Fibroblast of mammary gland (primary cell): ENCODE data around the gene METTL1.

ENCODE experiments used
- DNase-seq: peaks from one replicate; pipeline ENCODE4 v3.0.0-alpha.2; 2010; ENCODE audit warnings: low read depth
- H3K4me3 ChIP-seq: 2 replicates; pipeline ENCODE4 v1.5.1; 2011; ENCODE audit warnings: low read depth, mild to moderate bottlenecking, low read length, moderate library complexity; ENCODE audit not compliant: control insufficient read depth
- TF ChIP-seq, protein P1 (sequence below): conservative IDR thresholded peaks from 2 replicates; pipeline ENCODE4 v1.5.1; 2011; ENCODE audit warnings: low read depth, low read length, inconsistent platforms; ENCODE audit not compliant: control insufficient read depth, insufficient read depth

METTL1 gene

DNA sequence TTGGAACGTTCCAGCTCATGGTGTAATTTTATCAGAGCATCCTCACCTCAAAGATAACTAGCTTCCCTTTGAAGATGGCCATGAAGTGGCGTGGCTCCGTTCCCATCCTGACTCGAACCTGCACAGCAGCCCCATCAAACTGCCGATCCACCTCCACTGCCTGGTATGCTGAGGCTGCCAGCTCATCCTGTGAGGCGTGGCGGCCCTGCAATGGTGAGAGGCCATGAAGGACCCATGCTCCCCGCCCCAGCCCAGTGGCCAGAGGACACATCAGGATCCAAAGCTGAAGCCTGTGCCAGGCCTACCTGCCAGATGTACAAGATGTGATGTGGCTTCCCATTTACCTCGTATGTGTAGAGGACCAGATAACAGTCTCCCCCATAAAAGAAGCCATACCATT is 35.4 kb upstream of the METTL1 start:
- TF ChIP-seq, protein P1, sequence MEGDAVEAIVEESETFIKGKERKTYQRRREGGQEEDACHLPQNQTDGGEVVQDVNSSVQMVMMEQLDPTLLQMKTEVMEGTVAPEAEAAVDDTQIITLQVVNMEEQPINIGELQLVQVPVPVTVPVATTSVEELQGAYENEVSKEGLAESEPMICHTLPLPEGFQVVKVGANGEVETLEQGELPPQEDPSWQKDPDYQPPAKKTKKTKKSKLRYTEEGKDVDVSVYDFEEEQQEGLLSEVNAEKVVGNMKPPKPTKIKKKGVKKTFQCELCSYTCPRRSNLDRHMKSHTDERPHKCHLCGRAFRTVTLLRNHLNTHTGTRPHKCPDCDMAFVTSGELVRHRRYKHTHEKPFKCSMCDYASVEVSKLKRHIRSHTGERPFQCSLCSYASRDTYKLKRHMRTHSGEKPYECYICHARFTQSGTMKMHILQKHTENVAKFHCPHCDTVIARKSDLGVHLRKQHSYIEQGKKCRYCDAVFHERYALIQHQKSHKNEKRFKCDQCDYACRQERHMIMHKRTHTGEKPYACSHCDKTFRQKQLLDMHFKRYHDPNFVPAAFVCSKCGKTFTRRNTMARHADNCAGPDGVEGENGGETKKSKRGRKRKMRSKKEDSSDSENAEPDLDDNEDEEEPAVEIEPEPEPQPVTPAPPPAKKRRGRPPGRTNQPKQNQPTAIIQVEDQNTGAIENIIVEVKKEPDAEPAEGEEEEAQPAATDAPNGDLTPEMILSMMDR, result no peak
- no peak for DNase-seq
- H3K4me3 ChIP-seq, result no peak overlapping the region

DNA sequence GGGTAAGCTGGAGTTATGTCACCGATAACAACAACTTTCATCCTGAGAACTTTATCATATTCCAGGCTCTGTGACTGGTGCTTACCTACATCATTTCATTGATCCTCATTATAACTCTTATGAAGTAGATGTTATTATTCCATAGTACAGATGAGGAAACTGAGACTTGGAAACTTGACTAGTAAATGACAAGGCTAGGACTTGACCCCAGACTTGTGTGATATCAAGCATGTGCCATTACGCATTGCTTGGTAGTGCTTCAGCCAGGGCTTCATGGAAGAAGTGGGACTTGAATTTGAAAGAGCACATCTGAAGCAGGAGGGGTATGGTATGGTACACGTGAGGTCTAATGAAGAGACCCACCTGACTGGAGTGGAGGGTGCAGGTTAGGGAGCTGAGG is 34.8 kb upstream of the METTL1 start:
- TF ChIP-seq, protein P1, result no peak
- H3K4me3 ChIP-seq, result no peak overlapping the region
- no peak for DNase-seq

GRCh38 chr12:57803319-57803893 is 31.5 kb upstream of the METTL1 start:
- H3K4me3 ChIP-seq, result no peak overlapping the region
- TF ChIP-seq, protein P1, result peak; percentile 86
- DNase-seq, result peak; percentile 51

DNA sequence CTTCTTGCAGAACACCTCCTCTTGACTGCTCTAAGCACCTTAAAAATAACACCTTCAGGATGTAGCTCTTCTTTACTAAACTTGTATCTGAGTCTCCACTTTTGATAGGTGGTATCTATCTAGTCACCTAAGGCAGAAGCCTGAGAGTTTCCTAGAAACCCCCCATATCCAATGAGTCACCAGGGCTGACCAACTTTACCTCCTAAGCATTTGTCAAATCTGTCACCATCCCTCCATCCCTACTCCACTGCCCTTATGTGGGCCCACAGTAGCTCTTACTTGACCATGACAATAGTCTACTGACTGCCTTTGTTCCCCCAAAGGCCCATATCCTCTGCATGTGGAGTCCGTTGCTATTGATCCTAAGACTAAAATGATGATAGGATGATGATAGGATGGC is 30.7 kb upstream of the METTL1 start:
- DNase-seq, result no peak
- H3K4me3 ChIP-seq, result no peak overlapping the region
- TF ChIP-seq, protein P1, result no peak

DNA sequence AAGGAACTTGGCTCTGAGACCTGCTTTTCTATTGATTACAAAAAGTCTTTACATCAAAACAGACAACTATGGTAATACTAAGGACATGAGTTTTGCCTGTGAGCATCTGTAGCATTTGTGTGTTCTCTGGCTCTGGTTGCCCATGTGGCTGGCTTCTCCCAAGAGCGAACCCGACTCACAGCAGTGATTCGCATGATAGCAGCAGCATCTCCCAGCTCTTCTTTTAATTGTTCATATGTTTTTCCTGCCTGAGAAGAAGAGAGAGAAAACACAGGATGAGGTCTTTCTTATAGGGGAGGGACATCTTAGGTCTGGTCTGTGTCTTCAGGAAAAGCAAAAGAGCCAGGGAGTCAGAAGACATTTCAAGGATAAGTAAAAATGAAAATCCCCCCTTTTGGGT is 29.1 kb upstream of the METTL1 start:
- DNase-seq, result no peak
- no peak overlapping the region for H3K4me3 ChIP-seq
- TF ChIP-seq, protein P1, result no peak

- DNase-seq, result no peak
- TF ChIP-seq, protein P1, result no peak
Measured at GRCh38 chr12:57797933-57798332, 26.0 kb upstream of the METTL1 start.

GRCh38 chr12:57796996-57797395 is 25.1 kb upstream of the METTL1 start:
- TF ChIP-seq, protein P1, result no peak
- H3K4me3 ChIP-seq, result no peak overlapping the region
- no peak for DNase-seq

More at GRCh38 chr12:57797933-57798332, 26.0 kb upstream of the METTL1 start:
- H3K4me3 ChIP-seq, result no peak overlapping the region
